AG04450 (cell line): ENCODE results near the gene SNX9. TPM values are rescaled to one million over a fixed set of nuclear protein-coding genes. Genes with fewer than 3 reads are reported as not detected.

Source experiments
- CTCF ChIA-PET: fragments of 300-600, 350-600 bp; formaldehyde crosslinking; extraction: SDS; loops from one replicate; lab custom pipeline; 2022; ENCODE audit warnings: antibody characterized with exemption, inconsistent platforms; lab: Charles Lee
- POLR2A ChIA-PET: fragments of 350-600 bp; formaldehyde crosslinking; extraction: SDS; loops from one replicate; lab custom pipeline; 2021; ENCODE audit warnings: antibody characterized with exemption, inconsistent platforms; lab: Yijun Ruan, JAX
- DNase-seq: peaks from one replicate; pipeline ENCODE4 v3.0.0-alpha.2; 2011; ENCODE audit warnings: low read depth, low spot score
- H3K27ac ChIP-seq: one replicate; pipeline ENCODE4 v1.5.1; 2012; ENCODE audit warnings: low read depth, low read length, control low read depth
- H3K27me3 ChIP-seq: one replicate; pipeline ENCODE4 v1.6.0; 2012; ENCODE audit warnings: low read length; ENCODE audit not compliant: control insufficient read depth, insufficient read depth
- H3K4me3 ChIP-seq: 2 replicates; pipeline ENCODE4 v1.5.1; 2011; ENCODE audit warnings: mild to moderate bottlenecking, low read depth, low read length, control low read depth
- H3K9me3 ChIP-seq: 2 replicates; pipeline ENCODE4 v1.5.1; 2012; ENCODE audit warnings: low read length; ENCODE audit not compliant: control insufficient read depth, insufficient read depth
- polyA plus RNA-seq: library from polyadenylated mRNA; depleted of rRNA; stranded (reverse); fragments of >200 nt; gene quantifications from 2 replicates; pipeline ENCODE4 v1.2.3, GENCODE V29; 2011
- TF ChIP-seq, protein P1 (sequence below): IDR thresholded peaks from 2 replicates; pipeline ENCODE4 v1.5.1; 2011; ENCODE audit warnings: low read depth, low read length, control low read depth, inconsistent platforms

The SNX9 gene
- polyA plus RNA-seq, 1 experiment = 58.7 TPM

DNA sequence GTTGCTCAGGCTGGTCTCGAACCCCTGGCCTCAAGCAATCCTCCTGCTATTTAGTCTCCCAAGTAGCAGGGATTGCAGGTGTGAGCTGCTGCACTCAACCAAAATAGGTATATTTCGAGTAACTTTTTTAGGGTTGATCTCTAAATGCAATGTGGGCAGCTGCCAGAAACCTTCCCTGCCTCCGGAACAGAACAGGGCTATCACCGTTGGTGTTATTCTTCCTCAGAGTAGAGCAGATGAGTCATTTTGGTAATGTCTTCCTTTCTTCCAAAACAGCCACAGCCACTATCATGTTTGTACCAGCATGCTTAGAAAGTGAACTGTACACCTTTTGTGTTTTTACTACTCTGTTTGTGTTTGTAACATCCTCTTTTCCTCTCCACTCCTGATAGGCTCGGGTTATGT, 44.1 kb downstream of the SNX9 start:
- TF ChIP-seq, protein P1, sequence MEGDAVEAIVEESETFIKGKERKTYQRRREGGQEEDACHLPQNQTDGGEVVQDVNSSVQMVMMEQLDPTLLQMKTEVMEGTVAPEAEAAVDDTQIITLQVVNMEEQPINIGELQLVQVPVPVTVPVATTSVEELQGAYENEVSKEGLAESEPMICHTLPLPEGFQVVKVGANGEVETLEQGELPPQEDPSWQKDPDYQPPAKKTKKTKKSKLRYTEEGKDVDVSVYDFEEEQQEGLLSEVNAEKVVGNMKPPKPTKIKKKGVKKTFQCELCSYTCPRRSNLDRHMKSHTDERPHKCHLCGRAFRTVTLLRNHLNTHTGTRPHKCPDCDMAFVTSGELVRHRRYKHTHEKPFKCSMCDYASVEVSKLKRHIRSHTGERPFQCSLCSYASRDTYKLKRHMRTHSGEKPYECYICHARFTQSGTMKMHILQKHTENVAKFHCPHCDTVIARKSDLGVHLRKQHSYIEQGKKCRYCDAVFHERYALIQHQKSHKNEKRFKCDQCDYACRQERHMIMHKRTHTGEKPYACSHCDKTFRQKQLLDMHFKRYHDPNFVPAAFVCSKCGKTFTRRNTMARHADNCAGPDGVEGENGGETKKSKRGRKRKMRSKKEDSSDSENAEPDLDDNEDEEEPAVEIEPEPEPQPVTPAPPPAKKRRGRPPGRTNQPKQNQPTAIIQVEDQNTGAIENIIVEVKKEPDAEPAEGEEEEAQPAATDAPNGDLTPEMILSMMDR = no peak
- no peaks in the 10 kb centered on the region for H3K27me3 ChIP-seq
- H3K27ac ChIP-seq = peak overlapping the region; percentile 31
- DNase-seq = no peak
- CTCF ChIA-PET = interaction anchor here (1.2 to 2.8 kb wide), 2 partner anchors 103 to 111 kb away, joined by 3 to 12 read pairs; no protein-coding TSS in a partner anchor
- no peaks in the 10 kb centered on the region for H3K9me3 ChIP-seq
- H3K4me3 ChIP-seq = no peak overlapping the region
- POLR2A ChIA-PET = no interaction called here

DNA sequence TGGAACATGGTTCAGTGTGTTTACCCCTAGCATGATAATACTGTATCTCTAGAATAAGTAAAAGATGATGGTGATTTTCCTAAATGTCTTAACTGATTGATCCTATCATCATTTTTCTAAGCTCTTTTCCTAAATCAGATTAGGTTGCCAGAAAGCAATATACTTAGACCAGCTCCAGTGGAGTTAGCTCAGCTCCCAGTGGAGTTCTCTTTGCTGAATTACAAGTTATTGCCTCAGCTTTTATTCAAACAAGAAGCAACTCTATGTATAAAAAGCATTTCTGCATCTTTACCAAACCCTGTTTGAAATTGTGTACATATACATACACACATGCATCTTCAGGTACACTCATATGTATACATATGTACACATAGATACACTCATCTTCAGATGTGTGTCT, 44.9 kb downstream of the SNX9 start:
- H3K9me3 ChIP-seq = no peaks in the 10 kb centered on the region
- no peak for DNase-seq
- H3K4me3 ChIP-seq = no peak overlapping the region
- no peak overlapping the region for H3K27ac ChIP-seq
- TF ChIP-seq, protein P1 = no peak
- ChIA-PET POLR2A (no interaction called here), CTCF (interaction anchor here (0.6 to 2.8 kb wide), 2 partner anchors 111 to 192 kb away, joined by 3 to 12 read pairs; no protein-coding TSS in a partner anchor)
- no peaks in the 10 kb centered on the region for H3K27me3 ChIP-seq

DNA sequence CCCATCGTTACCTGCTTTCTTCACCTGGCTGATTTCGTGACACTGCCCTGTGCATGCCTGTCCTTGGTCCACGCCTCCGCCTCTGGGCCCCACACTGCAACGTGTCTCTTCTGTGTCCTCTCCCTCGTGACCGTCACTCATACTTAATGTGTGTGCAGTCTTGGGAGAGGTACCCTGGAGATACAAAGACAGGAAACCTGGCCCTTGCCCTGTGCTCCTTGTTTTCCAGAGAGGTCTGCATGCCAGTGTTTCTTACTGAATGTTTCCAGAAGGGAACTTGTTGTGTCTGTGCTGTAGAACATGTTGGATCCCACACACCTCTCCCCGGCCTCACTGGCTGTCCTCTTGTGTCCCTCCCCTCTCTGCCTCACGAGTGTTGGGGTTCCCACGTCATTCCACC, 45.8 kb downstream of the SNX9 start:
- TF ChIP-seq, protein P1 = no peak
- ChIA-PET CTCF (interaction anchor here (2.8 kb wide), 1 partner anchor 112 kb away, joined by 12 read pairs; no protein-coding TSS in a partner anchor), POLR2A (no interaction called here)
- DNase-seq = no peak
- Histone ChIP-seq H3K27me3 (no peaks in the 10 kb centered on the region), H3K4me3 (no peak overlapping the region), H3K9me3 (no peaks in the 10 kb centered on the region), H3K27ac (no peak overlapping the region)

DNA sequence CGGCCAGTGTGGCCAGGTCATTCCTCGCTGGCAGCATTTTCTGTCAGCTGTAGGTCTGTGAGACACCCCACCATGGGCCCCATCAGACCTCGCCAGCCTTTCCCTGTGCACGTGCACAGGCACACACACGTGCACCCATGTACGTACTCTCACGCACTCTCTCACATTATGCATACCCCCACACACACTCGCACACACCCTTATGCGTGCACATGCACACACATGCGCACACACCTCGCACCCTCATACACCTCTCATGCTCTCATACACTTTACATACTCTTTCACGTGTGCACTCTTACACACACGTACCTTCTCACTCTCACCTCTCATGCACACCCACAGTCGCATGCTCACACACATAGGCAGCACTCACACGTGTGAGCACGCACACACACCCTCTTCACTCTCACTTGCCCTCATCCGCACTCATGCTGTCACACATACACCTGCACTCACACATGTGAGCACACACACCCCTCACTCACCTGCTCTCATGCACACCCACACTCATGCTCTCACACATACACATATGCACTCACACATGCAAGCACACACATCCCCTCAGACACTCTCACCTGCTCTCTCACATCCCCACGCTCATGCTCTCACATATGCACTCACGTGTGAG, 46.7 kb downstream of the SNX9 start:
- no peak overlapping the region for H3K27ac ChIP-seq
- POLR2A ChIA-PET = no interaction called here
- CTCF ChIA-PET = no interaction called here

More for the DNA sequence above, 46.7 kb downstream of the SNX9 start:
- no peak for DNase-seq
- Histone ChIP-seq H3K4me3 (no peak overlapping the region), H3K9me3 (no peaks in the 10 kb centered on the region), H3K27me3 (no peaks in the 10 kb centered on the region)
- TF ChIP-seq, protein P1 = no peak
